COLO668 (cell line): ENCODE data around the gene MTX2.
"Not testable (repeated sequence)": the region's sequence is repeated elsewhere in the genome, so short reads cannot be mapped to it uniquely, and the experiment has no call there.

ENCODE experiments used
- DNase-seq: peaks from one replicate; lab custom pipeline; 2025; ENCODE audit not compliant: unreplicated experiment; lab: John Stamatoyannopoulos, UW

Gene MTX2

GRCh38 chr2:176285321-176285720 is 16.1 kb downstream of the MTX2 start:
- DNase-seq, result no peak

DNA sequence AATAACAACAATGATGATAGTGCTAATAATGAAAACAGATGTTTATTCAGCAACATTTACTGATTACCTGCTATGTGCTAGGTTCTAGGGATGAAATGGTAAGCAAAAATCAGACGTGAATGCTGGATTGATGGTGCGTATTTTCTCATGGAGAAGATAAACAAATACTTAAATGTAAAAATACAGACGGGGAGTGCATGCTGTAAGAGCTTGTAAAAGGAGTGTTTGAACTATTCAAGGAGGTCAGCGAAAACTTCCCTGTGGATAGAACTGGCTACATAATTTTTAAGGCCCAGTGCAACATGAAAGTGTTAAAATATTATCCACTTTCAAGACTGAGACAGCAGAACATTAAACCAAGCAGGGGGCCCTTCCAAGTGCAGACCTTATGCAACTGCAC is 22.1 kb downstream of the MTX2 start:
- DNase-seq, result no peak

DNA sequence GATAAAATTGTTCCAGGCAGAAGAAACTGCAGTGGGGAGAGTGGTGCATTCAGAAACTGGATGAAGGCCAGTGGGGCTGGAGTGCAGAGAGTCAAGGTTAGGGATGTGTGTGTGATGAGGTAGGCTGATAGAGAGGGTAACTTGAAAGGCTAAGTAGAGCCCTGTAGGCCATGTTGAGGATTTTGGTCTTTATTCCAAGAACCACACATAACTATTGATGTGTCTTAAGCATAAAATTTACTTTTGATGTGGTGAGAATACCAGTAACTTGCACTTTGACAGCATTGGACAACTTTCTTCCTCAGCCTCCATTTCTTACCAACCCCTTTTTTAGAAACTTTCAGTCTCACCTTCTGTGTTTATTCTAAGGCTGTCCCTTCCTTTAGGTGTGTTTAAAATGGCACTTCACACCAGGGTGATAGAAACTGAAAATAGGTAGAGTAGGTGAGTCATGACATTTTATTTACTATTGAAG is 22.6 kb downstream of the MTX2 start:
- no peak for DNase-seq

- DNase-seq, result no peak
These were observed 23.4 kb downstream of the MTX2 start for GRCh38 chr2:176292608-176293007.

- no peak for DNase-seq
These were observed 24.1 kb downstream of the MTX2 start for GRCh38 chr2:176293334-176293733.

DNA sequence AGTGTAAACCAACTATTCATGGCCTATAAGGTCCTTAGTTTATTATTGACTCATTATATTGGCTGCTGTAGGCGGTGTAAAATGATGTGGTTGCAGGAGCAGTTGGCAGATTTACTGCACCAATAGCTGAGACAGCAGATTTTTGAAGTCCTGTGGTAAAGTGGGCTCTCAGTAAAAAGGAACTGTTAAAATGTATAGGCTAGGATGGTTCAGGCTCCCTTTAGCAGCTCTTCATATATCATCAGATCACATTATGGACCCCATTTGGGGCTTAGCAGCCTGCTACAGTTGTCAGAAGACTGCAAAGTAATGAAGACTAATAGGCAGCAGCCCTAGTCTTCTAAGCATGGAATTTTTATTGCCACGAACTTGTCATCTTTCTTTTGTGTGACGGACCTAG is 27.8 kb downstream of the MTX2 start:
- DNase-seq, result no peak

GRCh38 chr2:176297737-176298136 is 28.5 kb downstream of the MTX2 start:
- DNase-seq, result no peak

GRCh38 chr2:176306020-176306419 is 36.8 kb downstream of the MTX2 start:
- DNase-seq, result not testable (repeated sequence)

GRCh38 chr2:176317199-176317598 is 48.0 kb downstream of the MTX2 start:
- DNase-seq, result no peak

DNA sequence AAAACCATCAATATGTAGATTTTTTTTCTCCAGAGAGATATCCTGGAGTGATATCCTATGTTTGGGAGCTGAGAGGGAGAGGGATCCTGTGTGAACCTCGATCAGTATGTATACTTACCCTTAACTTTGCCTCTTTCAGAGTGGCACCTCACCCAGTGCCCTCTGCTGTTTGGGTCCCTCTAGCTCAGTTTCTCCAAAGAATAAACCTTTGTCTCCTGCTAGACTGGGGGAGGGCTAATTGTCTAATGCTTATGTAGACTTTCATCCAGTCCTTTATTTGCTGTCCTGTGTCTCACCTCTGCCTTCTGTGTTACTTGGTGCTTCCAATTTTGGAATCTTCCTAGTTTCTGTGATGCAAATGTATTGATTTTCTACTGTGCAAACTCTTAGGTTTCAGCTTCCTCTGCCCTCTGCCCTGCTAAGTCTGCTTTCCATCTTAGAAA is 48.4 kb downstream of the MTX2 start:
- no peak for DNase-seq

- no peak for DNase-seq
These were observed 52.7 kb downstream of the MTX2 start for GRCh38 chr2:176321916-176322315.

DNA sequence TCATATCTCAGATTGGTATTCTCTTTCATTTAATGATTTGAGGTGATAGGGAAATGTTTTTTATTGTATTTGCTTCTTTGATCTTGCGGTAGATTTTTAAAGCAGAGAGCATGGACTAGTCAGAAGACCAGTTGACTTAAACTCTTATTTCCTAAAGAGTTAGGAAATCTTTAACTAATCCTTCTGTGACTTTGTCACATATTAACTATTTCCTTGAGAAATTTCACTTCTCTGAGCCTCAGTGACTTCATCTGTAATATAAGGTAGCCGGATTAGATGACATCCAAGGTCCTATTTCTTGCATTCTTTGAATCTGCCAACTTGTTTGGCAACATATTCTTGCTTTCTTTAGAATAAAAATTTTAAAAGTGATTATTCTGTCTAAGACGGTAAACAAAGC is 55.6 kb downstream of the MTX2 start:
- no peak for DNase-seq

- no peak for DNase-seq
These were observed 56.5 kb downstream of the MTX2 start for GRCh38 chr2:176325732-176326131.

GRCh38 chr2:176328149-176328548 is 58.9 kb downstream of the MTX2 start:
- DNase-seq, result no peak

- no peak for DNase-seq
These were observed 61.4 kb downstream of the MTX2 start for GRCh38 chr2:176330612-176331011.

- no peak for DNase-seq
These were observed 62.4 kb downstream of the MTX2 start for GRCh38 chr2:176331646-176332045.

GRCh38 chr2:176334729-176335128 is 65.5 kb downstream of the MTX2 start:
- no peak for DNase-seq

DNA sequence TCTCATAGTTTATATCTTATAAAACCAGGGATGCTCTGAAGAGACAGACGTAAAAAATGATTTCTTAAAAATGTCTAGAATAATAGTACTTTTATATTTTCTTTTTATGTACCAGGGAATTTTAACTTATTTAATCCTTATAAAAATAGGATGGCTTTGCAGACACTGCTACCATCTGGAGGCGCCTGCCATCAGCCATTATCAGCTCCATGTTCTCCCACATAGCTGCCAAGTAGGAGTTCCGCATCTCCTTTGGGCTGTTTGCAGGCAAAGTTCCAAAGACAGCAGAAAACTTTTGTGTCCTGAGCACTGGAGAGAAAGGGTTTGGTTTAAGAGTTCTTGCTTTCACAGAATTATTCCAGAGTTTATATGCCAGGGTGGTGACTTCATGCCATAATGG is 69.2 kb downstream of the MTX2 start:
- no peak for DNase-seq

DNA sequence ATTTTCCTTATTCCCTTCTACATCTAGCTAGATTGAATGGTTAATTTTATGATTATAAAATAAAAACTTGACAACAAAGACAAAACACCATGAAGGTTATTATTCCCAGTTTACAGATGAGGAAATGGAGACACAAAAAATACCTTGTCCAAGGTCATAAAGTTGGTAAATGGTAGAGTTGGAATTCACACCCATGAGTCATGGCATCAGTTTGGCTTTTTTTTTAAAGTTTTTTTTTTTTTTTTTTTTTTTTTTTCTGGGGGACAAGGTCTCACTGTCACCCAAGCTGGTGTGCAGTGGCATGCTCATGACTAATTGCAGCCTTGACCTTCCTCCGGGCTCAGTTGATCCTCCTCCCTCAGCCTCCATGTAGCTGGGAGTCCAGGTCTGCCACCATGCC is 70.0 kb downstream of the MTX2 start:
- DNase-seq, result no peak

DNA sequence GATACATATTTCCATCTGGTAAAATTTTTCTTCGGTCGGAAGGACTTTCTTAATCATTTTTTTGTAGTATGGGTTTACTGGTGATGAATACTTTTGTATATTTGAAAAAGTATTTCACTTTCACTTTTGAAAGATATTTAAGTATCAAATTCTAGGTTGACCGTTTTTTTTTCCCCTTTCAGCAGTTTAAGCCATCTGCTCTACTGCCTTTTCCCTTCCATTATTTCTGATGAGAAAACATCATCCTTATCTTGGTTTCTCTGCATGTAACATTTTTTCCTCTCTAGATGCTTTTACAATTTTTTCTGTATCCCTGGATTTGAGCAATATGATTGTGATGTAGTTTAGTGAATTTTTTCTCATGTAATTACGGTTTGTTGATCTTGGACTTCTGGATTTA is 87.0 kb downstream of the MTX2 start:
- DNase-seq, result no peak

DNA sequence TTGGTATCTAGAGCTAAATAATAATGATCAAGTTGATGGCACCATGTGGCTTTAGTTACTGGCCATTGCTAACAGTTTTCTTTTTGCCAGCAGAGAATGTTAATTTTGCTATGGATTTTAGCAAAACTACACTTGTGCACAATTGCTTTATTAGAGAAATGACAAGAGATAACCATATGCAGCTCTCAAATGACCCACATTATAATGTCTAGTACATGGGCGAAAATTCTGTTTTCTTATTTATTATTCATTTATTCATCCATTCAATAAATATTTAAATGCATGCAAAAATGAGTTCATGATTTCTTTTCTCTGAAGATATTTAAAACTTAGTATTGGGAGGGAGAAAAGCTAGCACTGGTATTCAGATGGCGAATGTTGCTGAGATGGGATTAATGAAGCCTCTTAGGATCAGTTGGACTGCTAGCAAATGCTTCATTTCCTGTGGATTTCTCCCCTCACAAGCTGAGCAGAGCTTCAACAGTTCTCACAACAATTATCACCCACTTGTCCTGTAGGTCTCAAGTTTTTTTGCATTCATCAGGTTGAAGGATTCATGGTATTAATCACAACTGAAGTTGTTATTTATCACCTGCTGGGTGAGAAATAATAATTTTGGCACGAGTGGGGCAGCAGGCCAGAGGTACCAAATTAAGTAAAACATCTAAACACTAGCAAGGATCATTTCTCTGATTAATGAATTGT is 95.2 kb downstream of the MTX2 start:
- DNase-seq, result no peak

DNA sequence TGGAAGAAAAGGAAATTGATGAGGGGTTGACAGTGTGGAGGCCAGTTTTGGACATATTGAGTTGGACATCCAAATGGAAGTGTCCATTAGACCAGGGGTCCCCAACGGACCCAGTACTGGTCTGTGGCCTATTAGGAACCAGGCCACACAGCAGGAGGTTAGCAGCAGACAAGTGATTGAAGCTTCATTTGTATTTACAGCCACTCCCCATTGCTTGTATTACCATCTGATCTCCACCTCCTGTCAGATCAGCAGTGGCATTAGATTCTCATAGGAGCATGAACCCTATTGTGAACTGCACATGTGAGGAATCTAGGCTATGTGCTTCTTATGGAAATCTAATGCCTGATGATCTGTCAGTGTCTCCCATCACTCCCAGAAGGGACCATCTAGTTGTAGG is 99.1 kb downstream of the MTX2 start:
- no peak for DNase-seq

DNA sequence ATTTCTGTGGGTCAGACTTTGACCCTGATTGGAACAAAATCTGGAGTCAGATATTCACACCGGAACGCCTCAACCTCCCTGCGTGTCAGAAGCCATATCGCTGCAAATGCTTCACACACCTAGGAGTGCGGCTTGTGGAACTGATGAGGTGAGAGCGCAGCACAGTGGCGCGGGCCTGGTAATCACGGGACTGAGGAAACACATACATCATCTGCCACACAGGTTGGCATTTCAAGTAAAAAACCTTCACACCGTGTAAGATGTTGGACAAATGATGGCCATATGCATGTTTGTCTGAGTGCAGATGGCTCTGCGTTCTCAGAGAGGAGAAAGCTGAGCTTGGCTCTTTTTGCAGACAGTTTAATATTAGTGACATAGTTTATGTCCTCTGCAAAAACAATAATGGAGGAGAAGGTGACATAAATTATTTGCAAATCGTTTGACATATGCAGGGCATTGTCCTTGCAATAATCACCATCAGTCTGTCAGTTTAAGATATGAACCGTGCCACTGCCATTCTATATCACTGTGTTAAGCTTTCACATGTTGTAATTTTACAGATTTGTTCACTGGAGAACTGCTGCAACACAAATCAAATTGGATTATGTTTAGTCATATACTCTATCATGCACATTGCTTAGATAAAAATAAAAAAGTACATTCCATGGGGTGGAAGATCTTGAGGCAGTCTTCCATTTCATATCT is 101.4 kb downstream of the MTX2 start:
- no peak for DNase-seq
